Ectodermal cell (in vitro differentiated cells): ENCODE data around the gene OST4.

Experiments used
- H3K27ac ChIP-seq: 2 replicates; pipeline ENCODE4 v1.7.0; 2013; ENCODE audit warnings: mild to moderate bottlenecking, low read depth, low read length; ENCODE audit not compliant: insufficient read depth, poor library complexity, severe bottlenecking
- H3K27me3 ChIP-seq: 2 replicates; pipeline ENCODE4 v1.7.0; 2013; ENCODE audit warnings: mild to moderate bottlenecking, low read length; ENCODE audit not compliant: insufficient read depth, control insufficient read depth, poor library complexity, severe bottlenecking
- H3K36me3 ChIP-seq: one replicate; pipeline ENCODE4 v1.7.0; 2013; ENCODE audit warnings: low read length; ENCODE audit not compliant: control insufficient read depth, insufficient read depth
- H3K4me1 ChIP-seq: one replicate; pipeline ENCODE4 v1.7.0; 2013; ENCODE audit warnings: low read length; ENCODE audit not compliant: control insufficient read depth, insufficient read depth
- H3K4me3 ChIP-seq: 2 replicates; pipeline ENCODE4 v1.7.0; 2013; ENCODE audit warnings: low read depth, low read length, control low read depth; ENCODE audit not compliant: insufficient read depth
- H3K9me3 ChIP-seq: 2 replicates; pipeline ENCODE4 v1.7.0; 2013; ENCODE audit warnings: mild to moderate bottlenecking, low read length, moderate library complexity; ENCODE audit not compliant: control insufficient read depth
- WGBS, 2 experiments: methylation state at CpG; one replicate each; pipeline ENCODE4 v1.1.7; 2013; ENCODE audit warnings: missing lambda C conversion rate in 2 of 2; 5-methylcytosine and 5-hydroxymethylcytosine counted together

OST4 gene

GRCh38 chr2:27039871-27040270 lies 31.6 kb downstream of the OST4 start:
- Histone ChIP-seq H3K9me3 (no peaks in the 10 kb centered on the region), H3K4me1 (no peaks in the 10 kb centered on the region), H3K27me3 (no peaks in the 10 kb centered on the region), H3K27ac (no peak overlapping the region), H3K36me3 (peaks cover 41% of the 10 kb centered on the region), H3K4me3 (no peak overlapping the region)
- 93 to 98% methylated on average over 7 of the region's 7 CpGs for WGBS, 2 experiments

- no peaks in the 10 kb centered on the region for H3K4me1 ChIP-seq
- no peak overlapping the region for H3K27ac ChIP-seq
- peaks cover 42% of the 10 kb centered on the region for H3K36me3 ChIP-seq
- no peaks in the 10 kb centered on the region for H3K27me3 ChIP-seq
- H3K9me3 ChIP-seq, result no peaks in the 10 kb centered on the region
- H3K4me3 ChIP-seq, result no peak overlapping the region
- 90 to 94% methylated on average over 6 of the region's 6 CpGs for WGBS, 2 experiments
These were observed 32.0 kb downstream of the OST4 start for GRCh38 chr2:27039426-27039825.

GRCh38 chr2:27038631-27039339 lies 32.7 kb downstream of the OST4 start:
- H3K27me3 ChIP-seq, result no peaks in the 10 kb centered on the region
- H3K9me3 ChIP-seq, result no peaks in the 10 kb centered on the region
- no peak overlapping the region for H3K27ac ChIP-seq
- peaks cover 5% of the 10 kb centered on the region for H3K4me1 ChIP-seq
- no peak overlapping the region for H3K4me3 ChIP-seq
- 91 to 93% methylated on average over 17 of the region's 17 CpGs for WGBS, 2 experiments
- H3K36me3 ChIP-seq, result peaks cover 42% of the 10 kb centered on the region

GRCh38 chr2:27038012-27038411 lies 33.4 kb downstream of the OST4 start:
- WGBS, 2 experiments, result 95 to 96% methylated on average over 6 of the region's 6 CpGs
- peaks cover 9% of the 10 kb centered on the region for H3K4me1 ChIP-seq
- H3K4me3 ChIP-seq, result no peak overlapping the region
- H3K9me3 ChIP-seq, result no peaks in the 10 kb centered on the region
- no peak overlapping the region for H3K27ac ChIP-seq
- no peaks in the 10 kb centered on the region for H3K27me3 ChIP-seq
- peaks cover 42% of the 10 kb centered on the region for H3K36me3 ChIP-seq

- Histone ChIP-seq H3K4me1 (peaks cover 9% of the 10 kb centered on the region), H3K4me3 (peak overlapping the region; percentile 75), H3K27me3 (no peaks in the 10 kb centered on the region), H3K36me3 (peaks cover 30% of the 10 kb centered on the region), H3K9me3 (no peaks in the 10 kb centered on the region), H3K27ac (no peak overlapping the region)
- WGBS, 2 experiments, result 24 to 27% methylated on average over 11 of the region's 11 CpGs
These were observed 38.1 kb downstream of the OST4 start for GRCh38 chr2:27033253-27033852.

GRCh38 chr2:27032495-27033252 lies 38.8 kb downstream of the OST4 start, which contains the start of gene TMEM214:
TMEM214 (plus strand) TSS chr2:27032965; CDS start chr2:27033016, 51 bp downstream.
- H3K27me3 ChIP-seq, result no peaks in the 10 kb centered on the region
- H3K4me1 ChIP-seq, result peaks cover 9% of the 10 kb centered on the region
- H3K4me3 ChIP-seq, result peak within 1 kb of the TSS; percentile 75
- no peak within 1 kb of the TSS for H3K27ac ChIP-seq
- no peaks in the 10 kb centered on the region for H3K9me3 ChIP-seq
- WGBS, 2 experiments, result 1% methylated on average over 76 of the region's 76 CpGs
- peaks cover 27% of the 10 kb centered on the region for H3K36me3 ChIP-seq

- peaks cover under 1% of the 10 kb centered on the region for H3K36me3 ChIP-seq
- H3K4me3 ChIP-seq, result no peak overlapping the region
- H3K27ac ChIP-seq, result no peak overlapping the region
- WGBS, 2 experiments, result 92 to 94% methylated on average over 2 of the region's 2 CpGs
- no peaks in the 10 kb centered on the region for H3K9me3 ChIP-seq
- H3K27me3 ChIP-seq, result no peaks in the 10 kb centered on the region
- peaks cover 6% of the 10 kb centered on the region for H3K4me1 ChIP-seq
These were observed 42.4 kb downstream of the OST4 start for GRCh38 chr2:27029051-27029450.

- WGBS, 2 experiments, result 93 to 95% methylated on average over 10 of the region's 10 CpGs
- H3K4me3 ChIP-seq, result no peak overlapping the region
- H3K36me3 ChIP-seq, result peaks cover 5% of the 10 kb centered on the region
- no peaks in the 10 kb centered on the region for H3K4me1 ChIP-seq
- no peaks in the 10 kb centered on the region for H3K27me3 ChIP-seq
- no peak overlapping the region for H3K27ac ChIP-seq
- no peaks in the 10 kb centered on the region for H3K9me3 ChIP-seq
These were observed 44.2 kb downstream of the OST4 start for GRCh38 chr2:27027211-27027651.

GRCh38 chr2:27025861-27026851 lies 45.3 kb downstream of the OST4 start:
- Histone ChIP-seq H3K27me3 (no peaks in the 10 kb centered on the region), H3K4me1 (no peaks in the 10 kb centered on the region), H3K9me3 (no peaks in the 10 kb centered on the region), H3K27ac (no peak overlapping the region), H3K36me3 (peaks cover 5% of the 10 kb centered on the region), H3K4me3 (no peak overlapping the region)
- WGBS, 2 experiments, result 94% methylated on average over 24 of the region's 24 CpGs
